Caki2 (cell line): Measurements from ENCODE around the gene MGLL. TPM values are rescaled to one million over a fixed set of nuclear protein-coding genes. Genes with fewer than 3 reads are reported as not detected.

Source experiments
- DNase-seq: peaks from one replicate; pipeline ENCODE4 v3.0.0-alpha.2; 2015; ENCODE audit warnings: low read depth
- in situ Hi-C: cut with HindIII; loops from 2 replicates; pipeline ENCODE4 v1.10.0; 2016; ENCODE audit warnings: low sequenced_read_pairs, low pct_unique_long_range_greater_than_20kb, mixed read lengths
- total RNA-seq: library from RNA; depleted of rRNA; stranded (reverse); fragments of >200 nt; shearing (Covaris generic); gene quantifications from 2 replicates; pipeline ENCODE4 v1.2.3, GENCODE V29; 2014; ENCODE audit warnings: low replicate concordance

The MGLL gene
- total RNA-seq, 1 experiment from 2014 or later, result 53.0 TPM

- in situ Hi-C loops, result no loop called here
- DNase-seq, result no peak
Observed at GRCh38 chr3:127740136-127740915, 82.0 kb downstream of the MGLL start.

- no peak for DNase-seq
- in situ Hi-C loops, result no loop called here
Observed at GRCh38 chr3:127739347-127740135, 82.8 kb downstream of the MGLL start.

GRCh38 chr3:127738192-127738840 is 84.0 kb downstream of the MGLL start:
- peak; percentile 64 for DNase-seq
- in situ Hi-C loops, result no loop called here

GRCh38 chr3:127736801-127737539 is 85.3 kb downstream of the MGLL start:
- DNase-seq, result peak; percentile 61
- in situ Hi-C loops, result no loop called here

GRCh38 chr3:127735767-127736693 is 86.3 kb downstream of the MGLL start:
- in situ Hi-C loops, result no loop called here
- peak; percentile 86 for DNase-seq

GRCh38 chr3:127734754-127735473 is 87.4 kb downstream of the MGLL start:
- no peak for DNase-seq
- in situ Hi-C loops, result no loop called here

- DNase-seq, result no peak
- in situ Hi-C loops, result no loop called here
Observed at GRCh38 chr3:127734181-127734720, 88.1 kb downstream of the MGLL start.

- DNase-seq, result no peak
- in situ Hi-C loops, result no loop called here
Observed at GRCh38 chr3:127733781-127734180, 88.5 kb downstream of the MGLL start.

GRCh38 chr3:127732879-127733350 is 89.4 kb downstream of the MGLL start:
- no peak for DNase-seq
- in situ Hi-C loops, result no loop called here

GRCh38 chr3:127732303-127732702 is 90.0 kb downstream of the MGLL start:
- in situ Hi-C loops, result no loop called here
- no peak for DNase-seq

GRCh38 chr3:127731546-127732289 is 90.6 kb downstream of the MGLL start:
- in situ Hi-C loops, result no loop called here
- DNase-seq, result no peak

GRCh38 chr3:127730666-127731295 is 91.5 kb downstream of the MGLL start:
- in situ Hi-C loops, result no loop called here
- DNase-seq, result no peak

- no peak for DNase-seq
- in situ Hi-C loops, result no loop called here
Observed at GRCh38 chr3:127730171-127730570, 92.1 kb downstream of the MGLL start.

- in situ Hi-C loops, result no loop called here
- peak; percentile 44 for DNase-seq
Observed at GRCh38 chr3:127729556-127730056, 92.7 kb downstream of the MGLL start.

GRCh38 chr3:127728417-127729015 is 93.8 kb downstream of the MGLL start:
- in situ Hi-C loops, result no loop called here

More at GRCh38 chr3:127728417-127729015, 93.8 kb downstream of the MGLL start:
- DNase-seq, result no peak
